Ishikawa (cell line): ENCODE results near the gene TGM3.

Experiments used
- CEBPB ChIP-seq: IDR thresholded peaks from 2 replicates; pipeline ENCODE4 v1.6.1; 2012
- CREB1 ChIP-seq: IDR thresholded peaks from 2 replicates; pipeline ENCODE4 v1.6.1; 2012; ENCODE audit warnings: low read depth
- EGR1 ChIP-seq: IDR thresholded peaks from 2 replicates; pipeline ENCODE4 v1.6.1; 2012
- EP300 ChIP-seq: IDR thresholded peaks from 2 replicates; pipeline ENCODE4 v1.6.1; 2012; ENCODE audit warnings: borderline replicate concordance
- FOXM1 ChIP-seq: IDR thresholded peaks from 2 replicates; pipeline ENCODE4 v1.6.1; 2012; ENCODE audit warnings: low read depth, borderline replicate concordance
- MAX ChIP-seq: IDR thresholded peaks from 2 replicates; pipeline ENCODE4 v1.6.1; 2012
- NFIC ChIP-seq: IDR thresholded peaks from 2 replicates; pipeline ENCODE4 v1.6.1; 2012
- RAD21 ChIP-seq: IDR thresholded peaks from 2 replicates; pipeline ENCODE4 v1.6.1; 2012; ENCODE audit warnings: low read depth
- REST ChIP-seq: IDR thresholded peaks from 2 replicates; pipeline ENCODE4 v1.6.1; 2012; ENCODE audit warnings: low read depth, mild to moderate bottlenecking
- TAF1 ChIP-seq: IDR thresholded peaks from 2 replicates; pipeline ENCODE4 v1.6.1; 2012; ENCODE audit warnings: low read depth, mild to moderate bottlenecking
- TCF12 ChIP-seq: IDR thresholded peaks from 2 replicates; pipeline ENCODE4 v1.6.1; 2012; ENCODE audit warnings: low read depth
- TEAD4 ChIP-seq: IDR thresholded peaks from 2 replicates; pipeline ENCODE4 v1.6.1; 2012
- USF1 ChIP-seq: IDR thresholded peaks from 2 replicates; pipeline ENCODE4 v1.6.1; 2012
- YY1 ChIP-seq: IDR thresholded peaks from 2 replicates; pipeline ENCODE4 v1.6.1; 2012; ENCODE audit warnings: low read depth
- ZBTB7A ChIP-seq: IDR thresholded peaks from 2 replicates; pipeline ENCODE4 v1.6.1; 2012; ENCODE audit warnings: low read depth

Gene TGM3

GRCh38 chr20:2261046-2261485, 34.7 kb upstream of the TGM3 start:
- no peak for TF ChIP-seq CEBPB
- no peak for TF ChIP-seq NFIC
- TF ChIP-seq TEAD4: no peak
- TF ChIP-seq USF1: no peak
- TF ChIP-seq TCF12: no peak

GRCh38 chr20:2261629-2262028, 34.2 kb upstream of the TGM3 start:
- no peak for TF ChIP-seq CREB1

GRCh38 chr20:2264118-2264517, 31.7 kb upstream of the TGM3 start:
- TF ChIP-seq TAF1: no peak
- no peak for TF ChIP-seq NFIC
- TF ChIP-seq MAX: no peak
- no peak for TF ChIP-seq FOXM1
- TF ChIP-seq USF1: no peak
- no peak for TF ChIP-seq TCF12
- no peak for TF ChIP-seq RAD21
- TF ChIP-seq EGR1: no peak
- no peak for TF ChIP-seq CEBPB
- TF ChIP-seq ZBTB7A: no peak
- no peak for TF ChIP-seq TEAD4
- no peak for TF ChIP-seq EP300
- no peak for TF ChIP-seq YY1
- no peak for TF ChIP-seq CREB1
- TF ChIP-seq REST: no peak

- TF ChIP-seq RAD21: no peak
- no peak for TF ChIP-seq ZBTB7A
- TF ChIP-seq YY1: no peak
- TF ChIP-seq MAX: no peak
- TF ChIP-seq CREB1: no peak
- no peak for TF ChIP-seq NFIC
- no peak for TF ChIP-seq TAF1
- TF ChIP-seq USF1: no peak
- TF ChIP-seq EP300: no peak
Observed at GRCh38 chr20:2273634-2274302, 22.0 kb upstream of the TGM3 start.

- TF ChIP-seq NFIC: no peak
- TF ChIP-seq MAX: no peak
- no peak for TF ChIP-seq TEAD4
- no peak for TF ChIP-seq TAF1
- TF ChIP-seq EP300: no peak
- TF ChIP-seq CREB1: no peak
- no peak for TF ChIP-seq RAD21
- no peak for TF ChIP-seq REST
- TF ChIP-seq CEBPB: no peak
Observed at GRCh38 chr20:2276015-2276414, 19.8 kb upstream of the TGM3 start.

GRCh38 chr20:2279253-2279779, 16.5 kb upstream of the TGM3 start:
- TF ChIP-seq CEBPB: no peak
- TF ChIP-seq FOXM1: no peak
- no peak for TF ChIP-seq NFIC
- no peak for TF ChIP-seq EP300
- no peak for TF ChIP-seq YY1
